Activated CD8-positive, alpha-beta memory T cell treated with anti-CD3 and anti-CD28 coated beads, Interleukin-2, amount 50 U/mL, for 4 hours (primary cell): ENCODE data around the gene MGAT5B.

Experiments
- DNase-seq: peaks from one replicate; pipeline ENCODE4 v3.0.0-alpha.2; 2020

The MGAT5B gene

DNA sequence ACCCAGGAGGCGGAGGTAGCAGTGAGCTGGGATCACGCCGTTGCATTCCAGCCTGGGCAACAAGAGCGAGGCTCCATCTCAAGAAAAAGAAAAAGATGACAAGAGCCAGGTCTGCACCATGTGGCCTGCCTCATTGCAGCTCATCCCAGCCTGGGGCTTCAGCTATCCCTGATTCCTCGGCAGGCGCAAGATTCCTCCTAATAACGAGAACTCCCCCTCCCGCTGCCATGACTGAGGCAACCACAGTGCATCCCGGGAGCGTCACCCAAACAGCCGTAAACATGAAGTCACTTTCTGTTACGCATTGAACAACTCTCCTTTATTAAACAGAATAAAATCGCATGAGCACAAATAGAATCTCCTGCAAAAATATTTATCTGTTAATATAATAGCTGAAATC lies 120.6 kb downstream of the MGAT5B start:
- DNase-seq, result no peak

DNA sequence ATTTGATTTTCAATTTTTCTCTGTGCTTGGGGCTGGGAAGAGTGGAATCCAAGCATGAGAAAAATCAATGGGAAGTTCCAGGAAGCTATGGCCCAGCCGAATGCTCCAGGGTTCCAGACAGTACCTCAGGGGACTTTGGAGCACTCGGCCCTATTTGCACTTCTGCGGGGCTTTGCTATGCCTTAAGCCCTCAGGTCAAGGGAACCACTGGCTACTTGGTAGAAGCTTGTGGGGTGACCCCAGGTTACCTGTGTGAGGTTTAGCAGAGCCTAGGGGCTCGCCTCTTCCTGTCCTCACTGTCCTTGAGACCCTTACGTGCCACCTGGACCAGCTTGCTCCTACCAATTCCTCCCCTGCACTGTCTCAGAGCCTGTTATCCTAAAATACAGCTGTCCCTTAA lies 121.3 kb downstream of the MGAT5B start:
- no peak for DNase-seq

DNA sequence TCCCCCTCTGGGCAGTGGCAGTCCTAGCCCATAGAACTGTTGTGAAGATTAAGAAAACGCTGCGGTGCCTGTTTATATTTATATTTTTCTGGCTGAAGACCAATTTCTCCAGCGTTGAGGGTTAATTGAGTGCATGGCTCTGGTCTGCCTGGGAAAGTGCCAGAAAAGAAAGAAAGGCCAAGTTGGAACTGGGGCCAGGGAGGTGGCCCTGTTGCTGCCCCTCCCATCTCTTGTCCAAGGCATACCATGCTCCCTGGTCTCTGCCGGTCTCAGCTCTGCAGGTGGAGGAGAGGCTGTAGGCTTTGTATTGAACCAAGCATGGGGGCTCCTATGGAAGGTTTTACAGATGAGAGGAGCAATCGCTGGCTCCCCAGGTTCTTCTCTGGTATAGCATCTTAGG lies 124.7 kb downstream of the MGAT5B start:
- no peak for DNase-seq

DNA sequence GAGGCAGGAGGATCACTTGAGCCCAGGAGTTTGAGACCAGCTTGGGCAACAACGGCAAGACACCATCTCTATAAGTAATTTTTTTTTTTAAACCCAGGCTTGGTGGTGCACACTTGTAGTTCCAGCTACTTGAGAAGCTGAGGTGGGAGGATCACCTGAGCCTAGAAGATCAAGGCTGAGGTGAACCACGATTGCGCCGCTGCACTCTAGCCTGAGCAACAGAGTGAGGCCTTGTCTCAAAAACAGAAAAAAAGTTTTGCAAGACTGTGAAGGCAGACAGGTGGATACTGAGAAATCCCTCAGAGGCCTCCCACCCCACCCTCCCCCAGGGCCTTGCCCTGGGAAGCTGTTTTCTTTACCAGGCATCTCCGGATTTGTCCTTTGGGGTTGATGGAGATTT lies 125.4 kb downstream of the MGAT5B start:
- no peak for DNase-seq

DNA sequence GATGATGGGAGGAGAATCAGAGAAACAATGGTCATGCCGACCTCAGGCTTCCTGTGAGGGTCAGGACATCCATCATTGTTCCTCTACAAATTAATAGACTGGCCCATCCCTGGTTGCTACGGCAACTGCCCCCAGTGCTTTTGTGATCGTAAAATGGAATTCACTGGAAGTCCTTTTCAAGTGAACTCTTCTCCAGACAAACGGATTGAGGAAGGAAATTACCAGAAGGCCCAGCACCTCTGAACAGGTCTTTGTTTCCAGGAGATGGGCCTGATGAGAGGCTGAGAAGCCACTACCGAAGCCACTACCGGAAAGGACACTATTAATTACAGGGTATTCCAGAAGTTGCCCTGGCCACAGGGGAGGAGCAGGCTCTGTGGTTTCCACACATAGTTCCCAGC lies 126.0 kb downstream of the MGAT5B start:
- no peak for DNase-seq

DNA sequence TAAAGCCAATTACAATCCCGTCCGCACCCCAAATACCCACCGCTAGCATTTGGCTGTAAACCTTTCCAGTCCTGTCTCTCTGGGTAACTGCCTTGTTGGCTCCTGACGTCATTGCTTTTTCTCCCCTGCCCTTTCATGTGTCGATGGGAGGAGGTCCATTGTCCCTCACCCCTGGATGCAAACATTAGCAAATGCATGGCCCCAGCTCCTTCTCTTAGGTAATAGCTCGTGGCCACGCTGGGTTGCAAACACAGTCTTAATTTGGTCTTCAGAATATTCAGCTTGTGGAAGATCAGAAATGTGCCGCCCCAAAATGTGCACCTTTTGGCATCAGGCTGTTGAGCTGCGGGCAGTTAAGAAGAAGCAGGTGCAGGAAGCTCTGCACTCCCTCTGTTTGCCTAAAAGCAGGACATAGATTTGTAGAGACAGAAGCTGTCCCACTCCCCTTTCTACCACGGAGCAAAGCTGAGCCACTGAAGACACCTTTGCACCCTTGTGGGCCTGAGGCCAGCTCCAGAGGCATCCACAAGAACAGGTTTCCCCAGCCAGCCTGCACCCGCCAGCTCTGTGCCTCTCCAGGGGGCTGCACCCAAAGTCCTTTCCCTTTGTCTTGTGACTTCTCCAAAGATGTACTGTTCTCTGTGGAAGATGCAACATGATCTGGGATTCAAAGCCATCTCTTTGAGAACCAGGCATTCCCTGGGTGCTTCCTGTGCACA lies 127.3 kb downstream of the MGAT5B start:
- no peak for DNase-seq

DNA sequence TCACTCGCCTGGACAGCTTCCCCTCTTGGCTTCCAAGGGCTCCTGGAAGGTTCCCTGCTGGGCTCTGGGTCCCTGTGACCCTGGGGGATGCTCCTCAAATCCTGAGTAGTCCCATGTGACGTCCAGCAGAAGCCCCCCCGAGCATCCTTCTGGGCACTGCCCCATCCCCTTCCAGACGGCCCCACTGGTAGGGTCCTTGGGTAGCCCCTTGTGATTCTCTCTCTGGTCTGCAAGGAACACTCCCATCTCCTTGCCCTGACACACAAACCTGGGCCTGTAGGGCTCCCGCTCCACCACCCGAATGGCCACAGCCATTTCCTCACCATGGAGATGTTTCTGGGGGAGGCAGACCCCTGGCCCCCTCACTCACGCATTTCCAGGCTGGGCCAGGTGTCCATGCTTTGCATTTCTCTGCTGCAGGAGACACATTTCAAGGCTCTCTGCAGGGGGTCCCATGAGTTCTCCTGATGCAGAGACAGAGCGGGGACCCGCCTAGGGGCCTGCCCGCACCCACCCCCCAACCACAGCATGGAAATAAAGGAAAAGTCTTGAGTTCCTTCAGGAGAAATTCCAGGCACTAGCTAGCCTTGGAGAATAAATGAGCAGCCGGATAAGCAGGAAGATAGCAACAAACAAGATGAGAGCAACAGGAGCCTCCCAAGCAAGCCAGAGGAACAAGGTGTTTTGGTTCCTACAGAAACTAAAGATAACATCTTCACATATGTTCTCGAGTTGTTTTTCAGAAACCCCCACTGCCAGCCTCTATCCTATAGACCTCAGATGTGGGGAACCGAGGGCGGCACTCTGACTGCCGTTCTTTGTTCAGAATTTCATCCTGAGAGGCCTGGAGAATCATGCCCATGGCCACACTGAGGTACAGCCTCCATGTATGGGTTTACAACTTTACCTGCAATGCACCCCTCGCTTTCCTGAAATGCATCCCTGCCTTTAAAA lies 128.8 kb downstream of the MGAT5B start:
- DNase-seq, result no peak

DNA sequence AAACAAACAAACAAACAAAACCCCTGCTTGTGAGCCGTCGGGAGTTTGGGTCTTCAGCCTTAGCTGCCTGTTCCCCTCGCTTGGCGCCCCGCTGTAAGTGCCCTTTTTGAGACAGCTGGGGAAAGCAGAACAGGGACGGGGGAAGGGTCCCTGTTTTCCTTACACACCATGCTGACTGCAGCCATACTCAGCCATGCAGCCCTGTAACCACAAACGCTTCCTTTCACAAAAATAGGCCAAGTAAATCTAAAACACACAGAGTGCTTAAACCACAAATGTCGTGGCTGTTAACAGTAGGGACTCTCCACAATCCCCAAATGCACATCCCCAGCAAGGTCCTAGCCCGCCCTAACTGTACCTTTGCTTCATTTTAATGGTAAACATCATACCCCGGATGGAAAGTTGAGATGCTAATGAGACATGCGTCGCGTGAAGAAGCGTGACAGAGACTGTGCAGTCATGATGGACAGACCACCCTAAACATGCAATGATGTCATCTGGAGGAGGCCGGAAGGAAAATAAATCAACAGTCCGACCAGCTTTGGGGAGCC lies 129.9 kb downstream of the MGAT5B start:
- DNase-seq, result peak; percentile 31

DNA sequence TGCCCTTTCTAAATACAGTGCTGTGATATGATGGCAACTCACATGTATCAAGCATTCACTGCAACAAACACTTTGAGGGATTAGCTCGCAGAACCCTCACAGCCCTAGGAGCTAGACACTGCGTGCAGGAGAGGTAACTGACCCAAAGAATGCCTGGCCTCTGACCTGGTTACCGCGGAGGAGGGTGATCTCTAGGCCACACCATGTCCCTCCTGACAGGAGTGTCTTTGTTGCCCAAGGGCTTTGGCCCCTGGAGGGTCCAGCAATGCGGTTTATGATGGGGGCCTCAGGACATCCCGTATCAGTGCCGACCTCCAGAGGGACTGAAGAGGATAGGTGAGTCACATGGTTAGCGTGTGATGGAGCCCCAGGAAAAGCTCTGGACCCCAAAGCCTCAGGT lies 130.6 kb downstream of the MGAT5B start:
- no peak for DNase-seq
